GM19193 (cell line): ENCODE measurements around the gene EOGT.

ENCODE experiments used
- POLR2A ChIP-seq: IDR thresholded peaks from 4 replicates; pipeline ENCODE4 v1.6.1; 2011; ENCODE audit not compliant: insufficient read depth, insufficient read length; ENCODE audit errors: extremely low read depth

Gene EOGT

GRCh38 chr3:68986496-68987208 lies 26.8 kb downstream of the EOGT start:
- TF ChIP-seq POLR2A = no peak

GRCh38 chr3:68985146-68985790 lies 28.2 kb downstream of the EOGT start:
- no peak for TF ChIP-seq POLR2A

- TF ChIP-seq POLR2A = no peak
Observed at GRCh38 chr3:68984011-68984530, 29.4 kb downstream of the EOGT start.

GRCh38 chr3:68977486-68978167 lies 35.9 kb downstream of the EOGT start:
- no peak for TF ChIP-seq POLR2A

GRCh38 chr3:68974711-68975110 lies 38.8 kb downstream of the EOGT start:
- no peak for TF ChIP-seq POLR2A

GRCh38 chr3:68973639-68974038 lies 39.8 kb downstream of the EOGT start:
- no peak for TF ChIP-seq POLR2A

- TF ChIP-seq POLR2A = no peak
Observed at GRCh38 chr3:68972358-68972979, 41.0 kb downstream of the EOGT start.

- no peak for TF ChIP-seq POLR2A
Observed at GRCh38 chr3:68964694-68965093, 48.8 kb downstream of the EOGT start.

- no peak for TF ChIP-seq POLR2A
Observed at GRCh38 chr3:68963891-68964290, 49.6 kb downstream of the EOGT start.

GRCh38 chr3:68963376-68963775 lies 50.1 kb downstream of the EOGT start:
- TF ChIP-seq POLR2A = no peak

GRCh38 chr3:68958932-68959331 lies 54.6 kb downstream of the EOGT start:
- no peak for TF ChIP-seq POLR2A

- no peak for TF ChIP-seq POLR2A
Observed at GRCh38 chr3:68957895-68958294, 55.6 kb downstream of the EOGT start.

- TF ChIP-seq POLR2A = no peak
Observed at GRCh38 chr3:68953816-68954444, 59.6 kb downstream of the EOGT start.

GRCh38 chr3:68945225-68945624 lies 68.3 kb downstream of the EOGT start:
- TF ChIP-seq POLR2A = no peak
